C4-2B (cell line): ENCODE results near the gene PGP.

Experiments
- CTCF ChIP-seq: fragments of 450-650 bp; conservative IDR thresholded peaks from 2 replicates; pipeline ENCODE4 v1.5.1; 2017; ENCODE audit warnings: mild to moderate bottlenecking
- ZFX ChIP-seq: fragments of 450-650 bp; IDR thresholded peaks from 2 replicates; pipeline ENCODE4 v1.6.1; 2017

- no peak for TF ChIP-seq CTCF
- TF ChIP-seq ZFX, result no peak
Measured at GRCh38 chr16:2235234-2235651, 20.6 kb upstream of the PGP start.
